GM18873 (cell line): ENCODE results near the gene TMEFF2.

ENCODE experiments used
- ATAC-seq: cut with Tn5 transposase; IDR thresholded peaks from one replicate; pipeline ENCODE4 v1.9.1; 2021; ENCODE audit warnings: mild to moderate bottlenecking, moderate library complexity, moderate number of reproducible peaks; ENCODE audit not compliant: unreplicated experiment, low FRiP score

TMEFF2 gene

GRCh38 chr2:191916826-191917225 is 277.9 kb downstream of the TMEFF2 start:
- no peak for ATAC-seq

GRCh38 chr2:191915750-191916149 is 279.0 kb downstream of the TMEFF2 start:
- no peak for ATAC-seq

- no peak for ATAC-seq
These were observed 280.9 kb downstream of the TMEFF2 start for GRCh38 chr2:191913796-191914195.

- no peak for ATAC-seq
These were observed 282.0 kb downstream of the TMEFF2 start for GRCh38 chr2:191912764-191913163.

GRCh38 chr2:191910518-191910917 is 284.2 kb downstream of the TMEFF2 start:
- no peak for ATAC-seq

- no peak for ATAC-seq
These were observed 285.9 kb downstream of the TMEFF2 start for GRCh38 chr2:191908874-191909273.

- ATAC-seq, result no peak
These were observed 287.2 kb downstream of the TMEFF2 start for GRCh38 chr2:191907545-191907944.

GRCh38 chr2:191907091-191907490 is 287.6 kb downstream of the TMEFF2 start:
- ATAC-seq, result no peak

GRCh38 chr2:191905336-191905735 is 289.4 kb downstream of the TMEFF2 start:
- ATAC-seq, result no peak

GRCh38 chr2:191901031-191901430 is 293.7 kb downstream of the TMEFF2 start:
- no peak for ATAC-seq

GRCh38 chr2:191899410-191899809 is 295.3 kb downstream of the TMEFF2 start:
- ATAC-seq, result no peak
